GM10847 (cell line): ENCODE results near the gene NDST3.

Experiments used
- POLR2A ChIP-seq: IDR thresholded peaks from 2 replicates; pipeline ENCODE4 v1.6.1; 2011; ENCODE audit not compliant: insufficient read length; ENCODE audit errors: extremely low read depth

The NDST3 gene

DNA sequence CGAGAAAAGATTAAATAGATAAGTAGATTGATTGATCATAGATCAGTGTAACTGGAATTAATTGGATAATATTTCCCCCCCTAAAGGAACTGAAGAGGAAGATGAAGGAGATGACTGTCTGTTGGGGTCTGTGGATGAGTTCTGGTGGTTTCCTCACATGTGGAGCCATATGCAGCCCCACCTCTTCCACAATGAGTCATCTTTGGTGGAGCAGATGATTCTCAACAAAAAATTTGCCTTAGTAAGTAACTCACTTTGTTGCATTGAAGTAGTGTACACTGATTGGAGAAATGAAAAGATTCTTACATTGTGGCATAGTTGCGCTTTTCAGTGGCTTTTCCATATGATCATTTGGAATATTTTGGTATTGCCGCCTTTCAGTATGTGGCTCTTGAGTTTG, 80.4 kb downstream of the NDST3 start:
- no peak for TF ChIP-seq POLR2A

DNA sequence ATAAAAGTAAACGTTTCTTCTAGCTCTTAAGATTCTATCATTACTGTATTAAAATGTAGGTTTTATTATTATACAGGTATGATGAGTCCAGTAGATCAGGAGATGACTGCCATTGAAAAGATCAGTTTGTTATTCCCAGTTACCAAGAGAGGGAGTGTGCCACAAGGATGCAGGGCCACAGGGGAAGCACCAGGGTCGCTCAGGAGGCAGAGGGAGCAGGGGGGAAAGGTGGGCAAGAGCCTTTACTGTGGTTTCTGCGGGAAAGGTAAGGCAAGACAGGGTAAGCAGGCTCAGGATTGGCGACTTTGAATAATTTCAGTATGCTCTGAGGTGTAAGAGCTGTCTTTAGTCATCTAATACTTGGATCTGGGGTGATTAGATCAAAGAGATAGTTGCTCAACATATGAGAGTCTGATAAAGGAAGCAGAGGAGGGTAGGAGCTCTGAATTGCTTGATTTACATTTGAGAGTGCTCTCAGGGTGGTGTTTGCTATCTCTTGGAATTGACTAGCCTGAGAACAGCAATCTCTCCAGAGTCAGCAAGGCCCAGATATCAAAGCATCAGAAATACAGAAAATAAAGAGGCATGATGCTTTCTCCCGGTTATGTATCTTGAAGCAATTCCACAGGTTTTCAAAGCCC, 86.0 kb downstream of the NDST3 start:
- TF ChIP-seq POLR2A = no peak

DNA sequence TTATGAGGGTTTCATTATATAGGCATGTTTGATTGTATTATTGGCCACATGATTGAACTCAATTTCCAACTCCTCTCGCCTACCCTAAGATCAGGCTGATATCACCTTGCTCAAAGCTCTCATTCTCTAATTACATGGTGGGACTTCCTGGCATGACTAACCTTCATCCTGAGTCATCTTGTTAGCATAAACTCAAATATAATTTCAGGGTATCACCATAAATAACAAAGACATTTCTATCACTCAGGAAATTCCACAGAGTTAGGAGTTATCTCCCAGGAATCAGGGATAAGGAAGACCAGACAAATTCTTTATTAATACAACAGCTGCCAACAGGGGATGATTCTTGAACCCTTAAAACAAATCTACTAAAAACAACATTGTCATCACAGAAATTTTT, 90.7 kb downstream of the NDST3 start:
- TF ChIP-seq POLR2A = no peak

DNA sequence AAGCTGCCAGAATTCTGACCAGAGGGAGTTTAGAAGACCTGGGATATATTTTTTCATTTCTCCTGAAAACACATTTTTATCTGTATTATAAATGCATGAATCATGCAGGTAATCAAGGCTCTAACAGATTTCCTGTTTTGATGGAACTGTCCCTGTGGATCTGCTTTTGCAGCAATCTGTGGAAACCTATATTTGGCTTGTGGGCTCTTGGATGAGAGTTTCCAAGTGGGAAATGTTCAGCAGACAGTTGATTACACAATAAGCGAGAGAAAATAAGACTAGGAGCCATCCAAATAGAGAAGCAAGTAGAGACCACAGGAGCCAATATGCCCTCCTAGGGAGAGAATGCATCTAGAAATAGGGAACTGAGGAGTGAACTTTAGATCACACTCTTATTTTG, 105.0 kb downstream of the NDST3 start:
- TF ChIP-seq POLR2A = no peak

DNA sequence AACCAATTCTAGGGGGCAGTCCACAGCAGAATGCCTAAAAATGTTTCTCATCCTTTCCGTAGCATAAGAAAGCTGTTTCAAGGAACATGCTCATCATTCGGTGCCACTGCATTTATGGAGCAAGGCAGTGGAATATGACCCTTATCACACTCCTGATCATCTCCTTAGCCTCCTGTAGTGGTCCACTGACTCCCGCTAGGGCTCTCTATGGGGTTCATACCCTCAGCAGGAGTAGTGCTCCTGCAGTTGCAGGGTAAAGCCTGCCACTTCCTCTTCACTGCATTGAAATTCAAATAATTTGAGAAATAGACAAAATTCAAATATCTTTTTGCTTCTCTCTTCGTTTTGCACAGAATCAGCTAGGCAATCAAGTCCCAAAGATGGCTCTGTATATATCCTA, 107.0 kb downstream of the NDST3 start:
- no peak for TF ChIP-seq POLR2A

DNA sequence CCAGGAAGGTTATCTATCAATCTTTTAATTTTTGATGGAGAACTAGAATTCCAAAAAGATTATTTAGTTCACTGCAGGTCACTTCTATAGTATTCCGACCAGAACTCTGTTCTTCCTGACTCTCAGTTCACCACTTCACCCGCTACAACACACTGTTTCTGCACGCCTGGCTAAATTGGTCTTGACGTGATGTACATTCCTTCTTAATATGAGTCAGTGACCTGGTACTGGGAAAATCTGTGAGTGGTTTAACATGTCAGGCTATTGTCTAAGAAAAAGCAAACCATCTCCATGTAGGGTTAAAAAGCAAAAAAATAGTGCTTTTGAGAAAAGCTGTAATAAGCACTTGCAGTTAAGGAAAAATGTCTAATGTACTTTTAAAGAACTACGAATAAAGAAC, 120.4 kb downstream of the NDST3 start:
- no peak for TF ChIP-seq POLR2A

DNA sequence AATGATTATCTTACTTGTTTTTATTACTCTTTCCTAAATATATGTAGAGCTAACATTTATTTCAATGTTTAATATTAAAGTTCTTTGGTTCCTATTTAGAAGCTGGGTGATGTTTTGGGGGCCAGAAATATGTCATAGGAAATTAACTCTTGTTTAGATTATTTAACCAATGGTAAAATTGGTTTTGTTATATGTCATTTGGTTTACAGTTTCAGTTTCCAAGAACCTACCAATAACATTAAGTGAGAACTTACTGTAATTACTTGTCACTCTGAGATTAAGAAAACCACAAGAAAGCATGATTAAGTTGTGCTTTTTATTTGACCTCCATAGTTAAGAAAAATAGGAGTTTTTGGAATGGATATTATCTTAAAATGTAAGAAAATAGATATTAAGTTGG, 121.2 kb downstream of the NDST3 start:
- TF ChIP-seq POLR2A = no peak

DNA sequence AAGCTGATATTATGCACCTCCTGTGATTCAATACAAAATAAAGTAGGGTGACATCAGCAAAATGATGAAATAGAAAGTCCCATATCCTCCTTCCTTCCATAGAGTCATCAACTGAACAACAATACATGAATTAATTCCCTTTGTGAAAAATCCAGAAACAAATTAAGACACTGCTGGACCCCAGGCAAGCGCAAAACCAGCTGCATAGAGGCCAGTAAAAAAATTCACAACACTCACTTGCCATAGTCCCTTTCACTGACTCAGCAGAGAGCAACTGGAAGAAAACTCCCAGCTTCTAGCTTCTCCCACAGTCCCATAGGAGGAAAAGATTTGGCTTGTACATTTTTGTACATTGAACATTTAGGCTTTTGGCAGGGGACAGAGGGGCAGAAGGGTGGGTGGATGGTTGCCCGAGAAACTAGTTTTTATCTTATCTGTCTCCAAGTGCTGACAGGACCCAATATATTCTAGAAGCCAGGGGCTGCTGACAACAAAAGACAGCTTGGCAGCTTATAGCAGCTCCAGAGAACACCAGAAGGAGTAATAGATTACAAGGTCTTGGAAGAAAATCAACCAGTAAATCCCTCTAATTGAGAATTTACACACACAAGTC, 124.6 kb downstream of the NDST3 start:
- no peak for TF ChIP-seq POLR2A

DNA sequence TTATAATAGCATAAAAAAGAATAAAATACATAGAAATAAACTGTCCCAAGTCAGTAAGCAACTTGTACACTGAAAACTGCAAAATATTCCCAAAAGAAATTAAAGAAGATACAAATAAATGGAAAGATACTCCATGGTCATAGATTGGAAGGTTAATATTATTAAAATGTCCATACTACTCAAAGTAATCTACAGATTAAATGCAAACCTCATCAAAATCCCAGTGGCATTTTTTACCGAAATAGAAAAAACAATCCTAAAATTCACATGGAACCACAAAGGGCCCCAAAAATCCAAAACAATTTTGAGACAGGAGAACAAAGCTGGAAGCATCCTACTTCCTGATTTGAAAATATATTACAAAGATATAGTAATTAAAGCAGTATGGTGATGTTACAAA, 133.0 kb downstream of the NDST3 start:
- no peak for TF ChIP-seq POLR2A

DNA sequence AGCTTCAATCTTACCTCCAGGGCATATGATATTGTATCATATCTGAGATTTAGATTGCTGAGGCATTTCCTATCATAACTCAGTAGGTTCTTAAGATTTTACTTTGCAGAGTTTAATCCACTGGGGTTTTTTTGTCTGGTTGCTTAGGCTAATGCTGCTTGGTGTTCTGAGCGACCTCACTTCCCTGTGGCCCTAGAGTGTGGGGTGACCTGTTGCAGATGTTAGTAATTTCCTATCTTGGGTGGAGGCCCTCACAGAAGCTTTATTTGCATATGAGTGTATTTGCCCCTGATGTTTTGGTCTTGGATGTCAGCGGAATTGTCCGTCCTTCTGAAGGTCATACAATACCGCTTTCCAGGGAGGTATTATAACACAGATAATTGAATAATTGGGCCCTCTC, 137.1 kb downstream of the NDST3 start:
- TF ChIP-seq POLR2A = no peak

DNA sequence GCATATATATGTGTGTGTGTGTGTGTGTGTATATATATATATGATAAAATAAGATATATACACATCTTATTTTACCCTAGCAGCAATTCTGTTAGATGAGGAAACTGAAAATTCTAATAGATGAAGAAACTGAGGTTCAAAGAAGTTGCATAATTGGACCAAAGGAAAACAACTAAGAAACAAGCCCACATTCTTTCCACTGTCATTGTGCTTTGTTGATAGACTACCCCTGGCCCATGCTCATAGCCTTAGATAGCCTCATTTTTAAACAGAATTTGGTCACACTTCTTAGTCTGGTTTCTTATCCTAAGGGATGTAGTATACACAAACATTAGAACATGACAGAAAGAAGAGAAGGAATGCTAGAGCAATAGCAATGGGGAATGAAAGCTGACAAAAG, 138.8 kb downstream of the NDST3 start:
- TF ChIP-seq POLR2A = no peak

DNA sequence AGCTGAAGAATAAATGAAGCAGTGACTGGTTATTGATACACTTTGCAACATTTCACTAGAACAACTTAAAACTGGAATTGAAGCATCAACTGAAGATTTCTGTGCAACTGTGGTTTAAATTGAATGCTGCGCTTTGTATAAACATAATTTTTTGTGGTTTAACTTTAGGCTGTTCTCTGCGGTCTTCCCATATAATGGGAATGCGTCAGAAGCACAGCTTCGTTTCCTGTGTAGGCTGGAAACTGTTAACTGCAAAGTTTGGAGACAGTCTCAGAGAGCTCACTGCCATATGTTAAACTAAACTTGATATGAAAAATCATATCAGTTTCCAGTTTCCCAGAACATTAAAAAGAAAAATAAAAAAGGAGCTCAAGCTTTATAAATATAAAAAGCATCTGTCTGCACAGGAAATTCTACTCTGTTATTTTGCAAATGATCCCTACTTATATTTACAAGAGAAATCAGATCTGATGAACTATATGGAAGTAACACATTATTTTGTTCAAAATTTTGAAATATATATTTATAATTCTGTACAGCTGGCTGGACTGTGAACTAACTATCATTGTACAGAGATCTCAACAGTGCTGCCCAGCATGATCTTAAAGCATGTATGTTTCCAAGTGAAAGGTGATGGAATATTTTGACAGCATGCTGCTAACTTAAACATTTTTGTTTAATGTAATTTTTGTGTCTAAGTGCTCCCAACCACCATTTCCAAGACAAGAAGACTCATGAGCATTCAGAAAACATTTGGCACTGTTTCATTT, 139.9 kb downstream of the NDST3 start:
- no peak for TF ChIP-seq POLR2A

DNA sequence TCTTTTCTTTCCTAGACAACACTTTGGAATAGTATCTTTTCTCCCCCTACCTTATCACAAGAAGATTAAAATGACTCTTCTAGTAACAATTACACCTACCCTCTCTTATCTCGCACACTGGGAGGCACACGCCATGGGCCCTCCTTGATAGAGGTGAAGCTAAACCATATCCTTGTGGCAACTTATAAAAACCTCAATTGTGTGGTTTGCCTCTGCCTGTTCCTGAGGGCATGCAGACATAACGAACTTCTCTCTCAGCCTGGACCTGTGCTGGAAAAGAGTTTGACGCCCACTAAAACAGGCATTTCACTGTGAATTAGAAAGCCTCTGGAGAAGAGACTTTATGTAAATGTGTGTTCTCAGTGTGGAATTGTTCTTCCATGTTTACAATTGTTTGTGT, 141.2 kb downstream of the NDST3 start:
- no peak for TF ChIP-seq POLR2A

DNA sequence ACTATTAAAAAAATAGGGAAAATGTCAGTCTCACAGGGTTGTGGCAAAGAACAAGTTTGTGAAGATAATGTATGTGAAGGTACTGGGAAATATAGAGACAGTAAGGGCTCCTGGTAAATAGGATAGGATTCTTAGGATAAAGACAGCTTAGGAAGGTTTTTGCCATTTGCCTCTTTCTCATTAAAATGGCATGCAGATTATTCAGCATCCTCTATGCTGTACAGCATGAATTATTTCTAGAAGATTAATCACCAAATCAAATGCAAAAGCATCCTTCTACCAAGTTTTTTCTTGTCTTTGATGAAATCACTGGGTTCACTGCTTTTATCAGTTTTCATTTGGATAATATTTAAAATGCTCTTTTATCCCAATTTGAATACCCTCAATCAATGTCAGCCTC, 142.8 kb downstream of the NDST3 start:
- no peak for TF ChIP-seq POLR2A

DNA sequence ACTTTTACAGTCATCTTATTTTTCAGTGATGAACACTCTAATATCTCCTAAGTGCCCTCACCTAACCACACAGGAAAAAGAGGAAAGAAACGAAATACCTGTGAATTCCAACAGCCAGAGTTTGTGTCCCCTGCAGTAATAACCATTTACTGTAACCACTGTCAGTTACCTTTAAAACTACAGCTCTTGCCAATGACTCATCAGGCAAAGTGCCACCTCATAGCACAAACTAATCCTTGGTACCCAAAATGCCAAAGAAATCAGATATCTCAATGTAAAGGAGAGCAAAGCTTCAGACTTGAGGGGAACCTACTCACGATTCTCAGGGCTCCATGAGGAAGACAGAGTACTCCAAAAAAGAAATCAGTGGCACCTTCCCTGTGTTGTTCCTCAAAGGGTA, 146.5 kb downstream of the NDST3 start:
- no peak for TF ChIP-seq POLR2A

DNA sequence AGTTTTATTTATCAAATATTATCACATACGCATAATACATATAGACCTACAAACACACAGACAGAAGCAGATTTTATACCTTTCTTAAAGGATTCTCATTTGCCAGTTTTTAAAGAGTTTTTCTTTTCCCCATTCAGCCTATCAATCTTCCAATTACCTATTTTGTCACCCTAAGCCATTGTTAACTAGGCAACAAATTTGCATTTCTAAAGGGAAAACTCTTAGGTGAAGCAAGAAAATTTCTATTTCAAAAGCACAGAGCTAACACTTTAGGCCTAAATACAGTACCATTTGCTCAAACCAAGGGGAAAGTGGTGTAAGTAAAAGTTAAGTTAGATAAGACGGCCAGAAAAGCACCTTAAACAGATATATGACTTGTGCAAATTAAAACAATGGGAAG, 156.6 kb downstream of the NDST3 start:
- no peak for TF ChIP-seq POLR2A
